HG03103 (cell line): ENCODE data around the gene OR2G3.

Experiments used
- ATAC-seq: cut with Tn5 transposase; IDR thresholded peaks from one replicate; pipeline ENCODE4 v1.9.1; 2021; ENCODE audit warnings: low read depth; ENCODE audit not compliant: unreplicated experiment

OR2G3 gene

DNA sequence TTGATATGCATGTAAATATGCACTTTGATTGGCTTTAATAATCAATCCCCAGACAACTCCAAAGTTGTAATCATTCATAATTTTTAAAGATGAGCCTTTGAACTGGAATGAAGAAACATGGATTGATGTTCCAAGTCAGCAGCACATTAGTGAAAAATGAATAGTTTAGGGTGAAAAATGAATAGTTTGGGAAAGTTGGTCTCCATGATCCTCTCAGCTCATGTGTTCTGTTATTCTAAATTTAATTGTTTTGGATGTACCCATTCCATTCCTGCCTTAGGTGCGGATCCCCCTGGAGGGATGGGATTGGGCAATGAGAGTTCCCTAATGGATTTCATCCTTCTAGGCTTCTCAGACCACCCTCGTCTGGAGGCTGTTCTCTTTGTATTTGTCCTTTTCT lies at the start of gene OR2G3:
Gene OR2G3, plus strand, starts transcription at position 301 of the 400 bp plus-strand sequence. Its CDS starts 0 bp downstream, at position 301.
- no peak for ATAC-seq

GRCh38 chr1:247557926-247558674 lies 47.3 kb upstream of the OR2G3 start:
- ATAC-seq, result no peak

DNA sequence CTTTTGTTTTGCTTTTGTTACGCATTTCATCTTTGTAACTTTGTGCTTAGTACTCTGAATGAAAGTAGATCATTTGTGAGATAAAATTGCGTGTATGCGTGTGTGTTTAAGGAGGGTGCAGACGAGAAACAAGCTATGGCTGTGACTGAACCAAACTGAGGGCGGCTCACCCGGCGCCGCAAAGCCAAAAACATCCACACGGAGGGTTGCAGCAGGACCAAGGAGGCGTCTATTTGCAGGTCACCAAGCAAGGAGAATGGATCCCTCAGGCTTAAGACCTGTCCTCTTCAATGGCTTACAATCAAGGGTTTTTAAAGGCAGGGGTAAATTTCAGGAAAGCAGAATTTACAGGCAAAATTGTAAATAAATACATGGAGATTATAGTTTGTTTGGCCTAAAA lies 43.7 kb upstream of the OR2G3 start:
- no peak for ATAC-seq

DNA sequence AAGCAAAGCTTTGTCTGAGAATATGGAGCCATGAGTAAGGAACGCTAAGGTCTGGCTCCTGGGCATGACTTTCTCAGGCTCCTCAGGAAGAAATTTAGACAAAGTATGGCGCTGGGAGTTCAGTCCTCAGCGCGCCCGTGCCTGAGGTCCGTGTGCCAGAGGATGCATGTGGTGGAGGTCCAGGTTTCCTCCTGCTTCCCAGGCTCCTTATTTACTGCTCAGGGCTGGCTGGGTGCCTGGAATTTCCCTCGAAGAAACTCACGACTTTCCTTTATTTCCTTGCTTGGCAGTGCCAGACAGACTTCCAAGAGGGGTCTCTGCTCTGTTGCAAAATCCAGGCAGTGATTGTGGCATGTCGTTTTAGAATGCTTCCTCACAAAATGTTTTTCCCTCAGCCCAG lies 43.2 kb upstream of the OR2G3 start:
- no peak for ATAC-seq

DNA sequence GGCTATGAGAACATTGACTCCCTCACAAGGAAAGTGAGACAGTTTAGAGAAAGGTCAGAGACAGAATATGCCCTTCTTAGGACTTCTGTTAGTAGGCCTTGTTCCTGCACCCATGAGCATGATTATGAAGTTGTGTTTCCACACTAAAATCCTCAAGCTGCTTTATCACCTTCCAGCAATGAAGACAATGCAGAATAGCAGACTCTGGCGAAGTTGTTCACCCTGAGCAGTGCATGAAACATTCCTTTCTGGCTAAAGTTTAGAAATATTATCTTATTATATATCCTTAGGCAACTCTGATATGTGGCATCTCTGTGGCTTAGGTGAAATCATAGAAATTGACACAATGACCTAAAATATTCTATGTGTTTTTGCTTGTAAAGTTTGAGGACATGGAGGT lies 31.1 kb upstream of the OR2G3 start:
- ATAC-seq, result no peak

GRCh38 chr1:247574664-247575063 lies 30.7 kb upstream of the OR2G3 start:
- no peak for ATAC-seq

DNA sequence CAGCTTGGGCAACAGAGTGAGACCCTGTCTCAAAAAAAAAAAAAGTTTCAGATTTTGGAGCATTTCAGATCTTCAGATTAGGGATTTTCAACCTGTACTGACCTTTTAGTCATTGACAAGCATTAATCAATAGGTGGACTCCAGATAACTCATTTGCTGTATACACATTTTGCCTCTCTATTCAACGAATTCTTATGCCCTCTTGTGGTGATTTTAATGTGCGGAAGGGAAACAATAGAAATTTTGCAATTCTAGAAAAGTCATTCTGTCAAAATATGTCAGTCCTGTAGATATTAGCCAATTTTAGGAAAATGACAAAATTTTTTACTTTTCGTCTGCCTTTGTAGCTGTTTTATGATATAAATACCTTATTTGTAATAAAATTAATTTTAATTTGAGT lies 28.9 kb upstream of the OR2G3 start:
- no peak for ATAC-seq

DNA sequence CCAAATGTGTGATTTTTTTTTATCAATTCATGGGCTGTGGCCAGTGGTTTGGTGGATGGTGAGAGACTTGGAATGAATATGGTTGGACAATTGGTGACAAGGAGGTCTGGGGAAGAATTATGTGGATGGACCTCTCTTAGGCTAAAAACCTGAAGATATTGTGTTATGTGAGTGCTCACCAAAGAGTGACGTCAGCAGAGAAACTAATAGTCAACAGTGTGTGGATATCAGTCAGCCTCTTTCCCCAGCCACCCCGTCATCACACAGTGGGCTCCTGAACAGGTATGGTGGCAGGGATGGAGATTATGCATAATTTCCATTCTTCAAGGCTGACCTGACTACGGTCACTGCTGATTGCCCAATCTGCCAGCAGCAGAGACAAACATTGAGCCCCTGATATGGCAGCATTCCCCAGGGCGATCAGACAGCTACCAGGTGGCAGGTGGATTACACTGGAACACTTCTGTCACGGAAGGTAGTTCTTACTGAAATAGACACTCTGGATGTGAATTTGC lies 26.4 kb upstream of the OR2G3 start:
- no peak for ATAC-seq

DNA sequence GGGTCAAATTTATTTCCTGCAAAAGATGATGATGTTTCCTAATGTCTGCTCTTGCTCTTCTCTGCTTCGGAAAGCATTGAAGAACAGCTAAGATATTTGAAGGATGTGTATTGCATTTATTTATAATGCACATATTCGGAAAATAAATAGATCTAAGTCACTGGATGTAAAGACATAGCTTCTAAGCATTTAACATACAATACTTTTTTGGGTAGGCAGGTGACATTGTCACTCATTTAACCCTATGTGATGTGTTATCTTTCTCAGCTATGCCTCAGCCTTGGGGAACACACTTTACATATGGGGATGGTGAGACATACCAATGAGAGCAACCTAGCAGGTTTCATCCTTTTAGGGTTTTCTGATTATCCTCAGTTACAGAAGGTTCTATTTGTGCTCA lies 17.3 kb upstream of the OR2G3 start, which contains the start of gene OR2G2:
Gene OR2G2, plus strand, starts transcription at position 301 of the 400 bp plus-strand sequence. Its CDS starts 0 bp downstream, at position 301.
- ATAC-seq, result no peak

DNA sequence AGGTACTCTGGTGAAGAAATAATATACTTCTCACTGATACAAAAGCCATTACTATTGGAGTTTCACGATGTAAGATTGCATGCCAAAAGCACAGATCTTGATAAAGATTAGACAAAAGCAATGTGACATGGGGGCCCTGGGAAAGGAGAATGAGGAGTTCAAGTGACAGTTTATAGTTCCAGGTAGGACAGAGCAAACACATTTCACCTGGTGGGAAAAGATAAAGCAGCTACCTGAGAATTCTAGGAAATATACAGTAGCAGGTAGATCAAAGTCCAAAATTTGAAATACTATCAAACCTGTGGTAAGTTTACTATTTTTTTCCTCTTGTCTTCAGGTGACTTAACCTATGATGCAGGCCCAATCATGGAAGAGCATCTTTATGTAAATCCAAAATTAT lies 8.0 kb downstream of the OR2G3 start:
- ATAC-seq, result no peak

GRCh38 chr1:247614625-247615024 lies 9.2 kb downstream of the OR2G3 start:
- ATAC-seq, result no peak

- no peak for ATAC-seq
Observed at GRCh38 chr1:247627951-247628350, 22.6 kb downstream of the OR2G3 start.

DNA sequence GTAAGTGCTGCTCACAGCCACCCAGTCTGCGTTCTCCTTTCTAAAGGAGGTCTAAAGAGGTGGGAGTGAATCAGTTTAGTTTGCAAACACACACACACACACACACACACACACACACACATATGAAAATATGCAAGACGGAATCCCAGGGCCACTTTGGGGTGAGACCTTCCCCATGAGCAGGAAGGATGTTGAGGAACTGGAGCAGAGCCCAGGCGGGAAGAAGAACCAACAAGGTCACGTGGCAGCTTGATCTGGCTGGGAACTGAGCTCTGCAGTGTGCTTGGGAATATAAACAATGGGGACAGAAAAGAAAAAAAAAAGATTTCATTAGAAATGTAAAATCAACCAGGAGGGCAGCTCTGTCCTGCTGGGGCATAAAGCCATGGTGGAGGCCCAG lies 32.6 kb downstream of the OR2G3 start:
- no peak for ATAC-seq

GRCh38 chr1:247638781-247639180 lies 33.4 kb downstream of the OR2G3 start:
- ATAC-seq, result no peak

DNA sequence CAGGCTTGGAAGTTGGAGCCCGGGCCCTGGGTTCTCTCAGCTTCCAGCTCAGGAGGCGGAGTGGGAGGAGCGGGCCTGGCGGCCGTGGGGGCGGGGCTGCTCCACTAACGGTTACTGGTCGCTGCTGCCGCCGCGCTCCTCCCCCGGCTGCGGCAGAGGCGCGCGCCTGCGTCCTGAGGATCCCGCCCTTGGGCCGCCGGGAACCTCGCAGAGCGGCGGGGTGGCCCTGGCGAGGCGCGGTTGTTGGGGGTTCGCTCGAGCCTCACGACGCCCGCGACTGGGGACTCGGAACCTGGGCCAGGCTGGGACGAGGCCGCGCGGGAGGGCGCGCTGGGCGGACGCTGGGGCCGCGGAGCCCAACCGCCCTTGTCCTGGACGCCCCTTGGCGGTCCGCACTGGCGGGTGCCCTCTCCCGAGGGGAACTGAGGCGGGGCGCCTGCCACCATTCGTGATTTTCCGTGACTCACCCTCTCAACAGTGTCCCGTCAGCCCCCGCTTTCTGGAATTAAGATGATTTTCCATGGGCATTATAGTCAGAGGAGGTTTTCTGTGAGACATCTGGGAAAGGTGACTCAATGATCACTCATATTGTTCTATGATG lies 34.1 kb downstream of the OR2G3 start:
- ATAC-seq, result no peak

DNA sequence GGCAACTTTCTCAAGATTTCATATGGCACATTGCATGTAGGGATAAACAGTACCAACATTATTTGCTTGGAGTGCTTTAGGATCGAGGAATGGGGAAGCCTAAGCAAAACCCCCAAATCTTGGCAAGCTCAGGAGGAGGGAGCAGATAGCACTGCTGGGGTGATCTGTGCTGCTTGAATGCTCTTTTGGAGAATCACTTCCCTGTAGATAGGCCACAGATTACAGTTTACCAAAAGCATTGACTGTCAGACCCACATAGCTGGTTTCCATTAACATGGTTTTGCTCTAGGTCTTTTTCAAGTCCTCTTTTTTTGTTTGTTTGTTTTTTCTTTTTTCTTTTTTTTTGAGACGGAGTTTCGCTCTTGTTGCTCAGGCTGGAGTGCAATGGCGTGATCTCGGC lies 37.4 kb downstream of the OR2G3 start:
- ATAC-seq, result no peak

DNA sequence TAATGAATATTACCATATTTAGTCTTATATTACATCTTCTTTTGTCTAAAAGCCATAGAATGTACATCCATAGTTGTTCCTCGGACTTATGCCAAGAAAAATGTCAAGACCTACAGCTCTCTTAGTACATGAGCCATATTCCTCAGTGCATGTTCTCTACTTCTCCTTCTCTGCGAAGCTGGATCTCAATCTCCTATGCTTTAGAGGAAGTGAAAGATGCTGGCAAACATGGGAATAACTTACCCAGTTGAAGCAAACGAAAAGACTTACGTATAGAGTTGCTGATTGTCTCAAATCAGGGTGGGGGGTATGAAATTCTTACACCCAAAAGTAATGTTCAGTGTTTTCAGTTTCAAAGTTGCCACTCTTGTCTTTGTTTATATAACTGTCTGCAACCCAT lies 41.5 kb downstream of the OR2G3 start:
- ATAC-seq, result no peak

DNA sequence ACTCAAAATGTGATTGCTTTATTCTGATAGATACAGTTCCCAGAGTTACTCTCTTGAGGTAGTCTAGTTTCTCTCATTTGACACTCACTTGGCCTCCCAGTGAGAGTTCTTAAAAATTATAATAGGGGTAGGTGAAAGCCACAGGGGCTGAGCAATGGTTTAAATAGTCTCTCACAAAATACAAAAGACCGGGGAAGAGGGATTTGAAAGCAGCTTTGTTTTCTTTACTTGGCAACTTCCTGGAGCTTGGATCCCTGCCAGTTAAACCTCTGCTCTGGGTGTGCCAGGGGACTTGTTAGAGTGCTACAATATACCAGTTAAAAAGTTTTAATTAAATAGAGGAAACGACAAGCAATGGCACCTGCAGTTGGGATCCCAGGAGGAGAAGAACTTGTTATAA lies 42.5 kb downstream of the OR2G3 start:
- no peak for ATAC-seq

DNA sequence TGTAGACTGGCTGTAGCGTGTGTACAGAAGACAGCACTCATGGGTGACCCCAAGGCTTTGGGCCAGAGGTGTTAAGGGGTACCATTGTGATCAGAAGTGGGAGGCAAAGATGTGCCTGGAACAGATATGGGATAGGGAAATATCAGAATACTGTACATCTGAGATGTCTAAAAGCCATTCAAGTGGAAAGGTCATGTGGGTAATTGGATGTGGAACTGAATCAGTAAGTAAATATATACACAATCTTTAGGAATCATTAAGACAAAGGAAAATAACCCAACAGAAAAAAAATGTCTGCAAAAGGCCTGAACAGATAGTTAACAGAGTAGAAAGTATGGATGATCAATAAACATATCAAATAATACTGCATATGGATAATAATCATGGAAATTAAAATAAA lies 47.7 kb downstream of the OR2G3 start:
- ATAC-seq, result no peak
